ENCODE results near the gene CFAP221.

DNA sequence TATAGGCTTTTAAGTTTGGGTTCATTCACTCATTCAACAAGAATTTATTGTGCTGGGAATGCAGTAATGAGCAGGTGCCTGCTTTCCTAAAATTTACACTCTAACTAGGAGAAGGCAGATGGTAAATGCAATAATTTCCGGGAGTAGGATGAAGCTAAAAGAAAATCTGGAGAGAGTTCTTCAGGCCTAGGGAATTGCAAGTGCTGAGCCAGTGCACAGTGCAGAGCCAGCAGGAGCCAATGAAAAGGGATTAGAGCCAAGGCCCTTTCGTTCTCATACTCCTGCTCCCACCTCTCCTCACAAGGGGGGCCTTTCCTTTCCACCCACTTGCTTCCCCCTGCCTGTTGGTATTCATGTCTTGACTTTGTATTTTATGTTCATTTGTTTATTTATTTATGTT lies 55.1 kb downstream of the CFAP221 start:
- TF ChIP-seq, protein P1, sequence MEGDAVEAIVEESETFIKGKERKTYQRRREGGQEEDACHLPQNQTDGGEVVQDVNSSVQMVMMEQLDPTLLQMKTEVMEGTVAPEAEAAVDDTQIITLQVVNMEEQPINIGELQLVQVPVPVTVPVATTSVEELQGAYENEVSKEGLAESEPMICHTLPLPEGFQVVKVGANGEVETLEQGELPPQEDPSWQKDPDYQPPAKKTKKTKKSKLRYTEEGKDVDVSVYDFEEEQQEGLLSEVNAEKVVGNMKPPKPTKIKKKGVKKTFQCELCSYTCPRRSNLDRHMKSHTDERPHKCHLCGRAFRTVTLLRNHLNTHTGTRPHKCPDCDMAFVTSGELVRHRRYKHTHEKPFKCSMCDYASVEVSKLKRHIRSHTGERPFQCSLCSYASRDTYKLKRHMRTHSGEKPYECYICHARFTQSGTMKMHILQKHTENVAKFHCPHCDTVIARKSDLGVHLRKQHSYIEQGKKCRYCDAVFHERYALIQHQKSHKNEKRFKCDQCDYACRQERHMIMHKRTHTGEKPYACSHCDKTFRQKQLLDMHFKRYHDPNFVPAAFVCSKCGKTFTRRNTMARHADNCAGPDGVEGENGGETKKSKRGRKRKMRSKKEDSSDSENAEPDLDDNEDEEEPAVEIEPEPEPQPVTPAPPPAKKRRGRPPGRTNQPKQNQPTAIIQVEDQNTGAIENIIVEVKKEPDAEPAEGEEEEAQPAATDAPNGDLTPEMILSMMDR (conservative IDR thresholded peaks at IDR 0.05; ENCODE audit: low read depth in 2 of 2), result no peak
- TF ChIP-seq EZH2 (IDR thresholded peaks at IDR 0.05; ENCODE audit: low read depth, unreplicated experiment) (no peak), POLR2AphosphoS5 (IDR thresholded peaks at IDR 0.05; ENCODE audit: low read depth) (no peak), CREB1 (CRISPR knock-in tag; IDR thresholded peaks at IDR 0.05; ENCODE audit: low read depth) (no peak), ZNF331 (CRISPR knock-in tag; IDR thresholded peaks at IDR 0.05; ENCODE audit: low read depth) (no peak), EZH2phosphoT487 (IDR thresholded peaks at IDR 0.05; ENCODE audit: unreplicated experiment) (no peak), JUNB (IDR thresholded peaks at IDR 0.05; ENCODE audit: unreplicated experiment) (no peak), NANOG (IDR thresholded peaks at IDR 0.05; ENCODE audit: borderline replicate concordance) (no peak)
- TF ChIP-seq, protein P2, sequence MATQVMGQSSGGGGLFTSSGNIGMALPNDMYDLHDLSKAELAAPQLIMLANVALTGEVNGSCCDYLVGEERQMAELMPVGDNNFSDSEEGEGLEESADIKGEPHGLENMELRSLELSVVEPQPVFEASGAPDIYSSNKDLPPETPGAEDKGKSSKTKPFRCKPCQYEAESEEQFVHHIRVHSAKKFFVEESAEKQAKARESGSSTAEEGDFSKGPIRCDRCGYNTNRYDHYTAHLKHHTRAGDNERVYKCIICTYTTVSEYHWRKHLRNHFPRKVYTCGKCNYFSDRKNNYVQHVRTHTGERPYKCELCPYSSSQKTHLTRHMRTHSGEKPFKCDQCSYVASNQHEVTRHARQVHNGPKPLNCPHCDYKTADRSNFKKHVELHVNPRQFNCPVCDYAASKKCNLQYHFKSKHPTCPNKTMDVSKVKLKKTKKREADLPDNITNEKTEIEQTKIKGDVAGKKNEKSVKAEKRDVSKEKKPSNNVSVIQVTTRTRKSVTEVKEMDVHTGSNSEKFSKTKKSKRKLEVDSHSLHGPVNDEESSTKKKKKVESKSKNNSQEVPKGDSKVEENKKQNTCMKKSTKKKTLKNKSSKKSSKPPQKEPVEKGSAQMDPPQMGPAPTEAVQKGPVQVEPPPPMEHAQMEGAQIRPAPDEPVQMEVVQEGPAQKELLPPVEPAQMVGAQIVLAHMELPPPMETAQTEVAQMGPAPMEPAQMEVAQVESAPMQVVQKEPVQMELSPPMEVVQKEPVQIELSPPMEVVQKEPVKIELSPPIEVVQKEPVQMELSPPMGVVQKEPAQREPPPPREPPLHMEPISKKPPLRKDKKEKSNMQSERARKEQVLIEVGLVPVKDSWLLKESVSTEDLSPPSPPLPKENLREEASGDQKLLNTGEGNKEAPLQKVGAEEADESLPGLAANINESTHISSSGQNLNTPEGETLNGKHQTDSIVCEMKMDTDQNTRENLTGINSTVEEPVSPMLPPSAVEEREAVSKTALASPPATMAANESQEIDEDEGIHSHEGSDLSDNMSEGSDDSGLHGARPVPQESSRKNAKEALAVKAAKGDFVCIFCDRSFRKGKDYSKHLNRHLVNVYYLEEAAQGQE (IDR thresholded peaks at IDR 0.05; ENCODE audit: unreplicated experiment), result no peak
- TF ChIP-seq, protein P3, sequence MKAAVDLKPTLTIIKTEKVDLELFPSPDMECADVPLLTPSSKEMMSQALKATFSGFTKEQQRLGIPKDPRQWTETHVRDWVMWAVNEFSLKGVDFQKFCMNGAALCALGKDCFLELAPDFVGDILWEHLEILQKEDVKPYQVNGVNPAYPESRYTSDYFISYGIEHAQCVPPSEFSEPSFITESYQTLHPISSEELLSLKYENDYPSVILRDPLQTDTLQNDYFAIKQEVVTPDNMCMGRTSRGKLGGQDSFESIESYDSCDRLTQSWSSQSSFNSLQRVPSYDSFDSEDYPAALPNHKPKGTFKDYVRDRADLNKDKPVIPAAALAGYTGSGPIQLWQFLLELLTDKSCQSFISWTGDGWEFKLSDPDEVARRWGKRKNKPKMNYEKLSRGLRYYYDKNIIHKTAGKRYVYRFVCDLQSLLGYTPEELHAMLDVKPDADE (IDR thresholded peaks at IDR 0.05), result no peak

Data from GM23338 (cell line).